ENCODE data around the gene C11orf68. TPM values are rescaled to one million over a fixed set of nuclear protein-coding genes. Genes with fewer than 3 reads are reported as not detected.

The C11orf68 gene
- total RNA-seq, 4 donors from 2014 or later: 17.7 to 27.1 (median 20.9) TPM

DNA sequence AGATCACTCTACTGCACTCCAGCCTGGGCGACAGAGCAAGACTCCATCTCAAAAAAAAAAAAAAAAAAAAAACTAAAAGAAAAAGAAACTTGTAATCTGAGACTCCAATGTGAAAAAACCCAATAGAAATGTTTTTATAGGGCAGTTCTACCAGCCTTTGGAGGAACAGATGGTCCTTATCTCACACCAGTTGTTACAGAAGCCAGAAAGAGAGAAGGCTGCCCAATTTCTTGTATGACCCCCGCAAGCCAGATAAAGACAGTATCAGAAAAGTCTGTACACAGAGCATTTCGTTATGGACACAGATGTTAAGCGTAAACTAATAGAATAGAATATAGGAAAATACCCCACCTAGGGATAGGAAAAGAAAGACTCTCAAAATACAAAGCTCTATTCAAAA, 15.2 kb upstream of the C11orf68 start:
- TF ChIP-seq, protein P1, sequence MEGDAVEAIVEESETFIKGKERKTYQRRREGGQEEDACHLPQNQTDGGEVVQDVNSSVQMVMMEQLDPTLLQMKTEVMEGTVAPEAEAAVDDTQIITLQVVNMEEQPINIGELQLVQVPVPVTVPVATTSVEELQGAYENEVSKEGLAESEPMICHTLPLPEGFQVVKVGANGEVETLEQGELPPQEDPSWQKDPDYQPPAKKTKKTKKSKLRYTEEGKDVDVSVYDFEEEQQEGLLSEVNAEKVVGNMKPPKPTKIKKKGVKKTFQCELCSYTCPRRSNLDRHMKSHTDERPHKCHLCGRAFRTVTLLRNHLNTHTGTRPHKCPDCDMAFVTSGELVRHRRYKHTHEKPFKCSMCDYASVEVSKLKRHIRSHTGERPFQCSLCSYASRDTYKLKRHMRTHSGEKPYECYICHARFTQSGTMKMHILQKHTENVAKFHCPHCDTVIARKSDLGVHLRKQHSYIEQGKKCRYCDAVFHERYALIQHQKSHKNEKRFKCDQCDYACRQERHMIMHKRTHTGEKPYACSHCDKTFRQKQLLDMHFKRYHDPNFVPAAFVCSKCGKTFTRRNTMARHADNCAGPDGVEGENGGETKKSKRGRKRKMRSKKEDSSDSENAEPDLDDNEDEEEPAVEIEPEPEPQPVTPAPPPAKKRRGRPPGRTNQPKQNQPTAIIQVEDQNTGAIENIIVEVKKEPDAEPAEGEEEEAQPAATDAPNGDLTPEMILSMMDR (IDR thresholded peaks at IDR 0.05): no peak
- TF ChIP-seq POLR2A (IDR thresholded peaks at IDR 0.05): no peak
- intact Hi-C loops (cut with DNase I): no loop called here
- Histone ChIP-seq H3K27me3 (no peaks in the 10 kb centered on the region), H3K4me3 (replicated peaks in 1 of 3) (no peak overlapping the region), H3K27ac (peak overlapping the region in 2 of 3 donors; percentile 45 to 54), H3K36me3 (no peaks in the 10 kb centered on the region), H3K9me3 (no peaks in the 10 kb centered on the region), H3K4me1 (peaks cover 8 to 14% of the 10 kb centered on the region in 2 donors)
- WGBS, 2 donors: 54 to 60% methylated on average over 4 of the region's 4 CpGs
- no peak for DNase-seq

GRCh38 chr11:65932558-65932919, 13.7 kb upstream of the C11orf68 start:
- H3K4me3 ChIP-seq (replicated peaks in 1 of 3): no peak overlapping the region
- no peak for TF ChIP-seq POLR2A (IDR thresholded peaks at IDR 0.05)
- H3K36me3 ChIP-seq: no peaks in the 10 kb centered on the region
- H3K27me3 ChIP-seq: no peaks in the 10 kb centered on the region
- peak in 1 of 2 donors; percentile 30 for DNase-seq
- H3K4me1 ChIP-seq: peaks cover 8 to 14% of the 10 kb centered on the region in 2 donors
- H3K27ac ChIP-seq: peak overlapping the region in 1 of 3 donors; percentile 2
- no peaks in the 10 kb centered on the region for H3K9me3 ChIP-seq
- 41 to 48% methylated on average over 9 of the region's 9 CpGs for WGBS, 2 donors
- intact Hi-C loops (cut with DNase I): no loop called here

DNA sequence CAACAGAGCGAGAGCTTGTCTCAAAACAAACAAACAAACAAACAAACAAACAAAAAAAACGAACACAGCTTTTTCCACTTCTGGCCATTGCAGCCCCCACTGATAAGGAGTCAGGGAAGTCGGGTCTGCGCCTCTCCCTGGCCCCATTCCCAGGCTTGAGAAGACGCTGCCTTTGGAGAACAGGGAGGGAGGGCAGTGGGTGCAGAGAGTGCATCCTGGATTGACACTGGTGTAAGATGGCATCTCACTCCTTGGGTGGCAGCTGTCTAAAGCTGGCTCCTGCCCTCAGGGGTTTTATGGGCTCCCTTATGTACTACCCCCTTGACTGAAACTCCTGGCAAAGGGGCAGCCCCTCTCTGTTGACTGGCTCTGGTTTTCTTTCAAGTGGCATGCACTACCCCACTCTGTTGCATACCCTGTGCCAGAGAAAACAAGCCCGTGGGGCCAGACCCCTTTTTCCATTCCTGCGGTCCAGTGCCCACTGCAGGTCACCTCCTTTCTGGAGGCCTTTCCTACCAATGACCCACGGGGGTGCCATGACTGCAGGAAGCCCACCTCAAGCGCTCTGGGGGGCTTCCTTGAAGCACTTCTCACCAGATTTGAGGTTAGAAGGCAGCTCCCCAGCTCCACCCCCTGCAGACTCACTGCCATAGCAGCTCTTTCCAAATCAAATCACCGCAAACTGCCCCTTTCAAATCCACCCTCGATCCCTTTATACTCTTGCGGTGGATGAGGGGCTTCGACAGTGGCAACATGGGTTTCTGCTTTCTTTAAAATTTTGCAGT, 13.1 kb upstream of the C11orf68 start:
- no peak for TF ChIP-seq POLR2A (IDR thresholded peaks at IDR 0.05)
- TF ChIP-seq, protein P1 (IDR thresholded peaks at IDR 0.05): no peak
- Histone ChIP-seq H3K4me3 (replicated peaks in 1 of 3) (no peak overlapping the region), H3K27me3 (no peaks in the 10 kb centered on the region), H3K27ac (peak overlapping the region in 2 of 3 donors; percentile 2 to 5), H3K4me1 (peaks cover 8 to 15% of the 10 kb centered on the region in 2 donors), H3K36me3 (no peaks in the 10 kb centered on the region), H3K9me3 (no peaks in the 10 kb centered on the region)
- no peak for DNase-seq
- 38 to 52% methylated on average over 13 of the region's 13 CpGs for WGBS, 2 donors
- intact Hi-C loops (cut with DNase I): no loop called here

DNA sequence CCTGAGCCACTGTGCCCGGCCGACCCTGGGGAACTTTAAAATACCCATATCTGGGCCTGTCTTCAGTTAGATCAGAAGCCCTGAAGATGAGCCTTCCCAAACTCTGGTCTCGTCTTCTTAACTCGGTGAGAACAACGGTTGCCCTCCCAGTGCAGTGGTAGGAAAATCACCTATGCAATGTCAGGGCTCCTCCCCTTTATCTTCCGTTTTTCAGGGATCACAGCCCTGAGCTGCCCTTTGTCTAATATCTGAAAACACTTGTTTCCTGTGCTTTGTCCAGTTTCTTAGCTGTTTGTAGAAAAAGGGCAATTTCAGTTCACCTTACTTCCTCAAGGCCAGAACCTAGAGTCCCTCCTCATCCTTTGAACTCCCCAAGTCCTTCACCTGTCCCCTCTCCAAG, 9.8 kb upstream of the C11orf68 start:
- no peaks in the 10 kb centered on the region for H3K9me3 ChIP-seq
- H3K36me3 ChIP-seq: no peaks in the 10 kb centered on the region
- H3K27ac ChIP-seq: no peak overlapping the region
- 76 to 78% methylated on average over 6 of the region's 6 CpGs for WGBS, 2 donors
- TF ChIP-seq, protein P1 (IDR thresholded peaks at IDR 0.05): no peak
- no peak for TF ChIP-seq POLR2A (IDR thresholded peaks at IDR 0.05)
- H3K4me3 ChIP-seq (replicated peaks in 1 of 3): no peak overlapping the region
- intact Hi-C loops (cut with DNase I): no loop called here
- peaks cover 19 to 24% of the 10 kb centered on the region in 2 donors for H3K4me1 ChIP-seq
- no peaks in the 10 kb centered on the region for H3K27me3 ChIP-seq
- no peak for DNase-seq

- no peaks in the 10 kb centered on the region for H3K9me3 ChIP-seq
- 59 to 67% methylated on average over 9 of the region's 9 CpGs for WGBS, 2 donors
- peak overlapping the region in 1 of 3 donors; percentile 2 for H3K27ac ChIP-seq
- H3K27me3 ChIP-seq: no peaks in the 10 kb centered on the region
- no peak overlapping the region for H3K4me3 ChIP-seq (replicated peaks in 1 of 3)
- DNase-seq: peak in 1 of 2 donors; percentile 41
- H3K4me1 ChIP-seq: peaks cover 19 to 20% of the 10 kb centered on the region in 2 donors
- intact Hi-C loops (cut with DNase I): no loop called here
- H3K36me3 ChIP-seq: peaks cover 3 to 7% of the 10 kb centered on the region in 2 donors
- no peak for TF ChIP-seq POLR2A (IDR thresholded peaks at IDR 0.05)
- TF ChIP-seq, protein P1 (IDR thresholded peaks at IDR 0.05): no peak
These were observed 9.1 kb upstream of the C11orf68 start for GRCh38 chr11:65927904-65928397.

Measured in thyroid gland (tissue), 4 donors.